ENCODE measurements around the gene RHOV.

DNA sequence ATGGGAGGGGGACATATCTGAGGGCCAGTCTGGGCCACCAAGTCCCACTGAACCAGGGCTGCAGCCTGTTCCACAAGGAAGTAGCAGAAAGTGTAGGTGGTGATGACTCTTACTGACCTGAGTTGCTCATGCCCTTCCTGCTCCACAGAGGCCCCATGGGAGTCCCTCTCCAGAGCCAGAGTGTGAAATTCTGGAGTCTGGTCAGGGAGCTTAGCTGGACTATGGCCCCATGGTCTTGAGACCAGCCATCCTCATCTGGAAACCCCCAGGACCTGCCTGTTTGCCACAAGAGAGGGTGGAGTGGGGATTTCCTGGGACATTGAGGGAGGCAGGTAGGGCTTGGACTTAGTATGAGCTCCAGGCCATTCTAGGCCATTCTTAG, 27.2 kb downstream of the RHOV start:
- TF ChIP-seq, protein P1, sequence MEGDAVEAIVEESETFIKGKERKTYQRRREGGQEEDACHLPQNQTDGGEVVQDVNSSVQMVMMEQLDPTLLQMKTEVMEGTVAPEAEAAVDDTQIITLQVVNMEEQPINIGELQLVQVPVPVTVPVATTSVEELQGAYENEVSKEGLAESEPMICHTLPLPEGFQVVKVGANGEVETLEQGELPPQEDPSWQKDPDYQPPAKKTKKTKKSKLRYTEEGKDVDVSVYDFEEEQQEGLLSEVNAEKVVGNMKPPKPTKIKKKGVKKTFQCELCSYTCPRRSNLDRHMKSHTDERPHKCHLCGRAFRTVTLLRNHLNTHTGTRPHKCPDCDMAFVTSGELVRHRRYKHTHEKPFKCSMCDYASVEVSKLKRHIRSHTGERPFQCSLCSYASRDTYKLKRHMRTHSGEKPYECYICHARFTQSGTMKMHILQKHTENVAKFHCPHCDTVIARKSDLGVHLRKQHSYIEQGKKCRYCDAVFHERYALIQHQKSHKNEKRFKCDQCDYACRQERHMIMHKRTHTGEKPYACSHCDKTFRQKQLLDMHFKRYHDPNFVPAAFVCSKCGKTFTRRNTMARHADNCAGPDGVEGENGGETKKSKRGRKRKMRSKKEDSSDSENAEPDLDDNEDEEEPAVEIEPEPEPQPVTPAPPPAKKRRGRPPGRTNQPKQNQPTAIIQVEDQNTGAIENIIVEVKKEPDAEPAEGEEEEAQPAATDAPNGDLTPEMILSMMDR (conservative IDR thresholded peaks at IDR 0.05; ENCODE audit: low read length) = no peak
- TF ChIP-seq EZH2phosphoT487 (IDR thresholded peaks at IDR 0.05; ENCODE audit: borderline replicate concordance) = no peak
